Stimulated activated CD8-positive, alpha-beta memory T cell treated with anti-CD3 and anti-CD28 coated beads, Interleukin-7, amount 100 ng/mL, for 4 hours (primary cell): ENCODE results near the gene MFSD2B.
"Not testable (repeated sequence)": the region's sequence is repeated elsewhere in the genome, so short reads cannot be mapped to it uniquely, and the experiment has no call there.

Experiments
- DNase-seq, 2 donors: peaks; one replicate each; pipeline ENCODE4 v3.0.0-alpha.2; 2020; ENCODE audit warnings: low read depth in 2 of 2

The MFSD2B gene

DNA sequence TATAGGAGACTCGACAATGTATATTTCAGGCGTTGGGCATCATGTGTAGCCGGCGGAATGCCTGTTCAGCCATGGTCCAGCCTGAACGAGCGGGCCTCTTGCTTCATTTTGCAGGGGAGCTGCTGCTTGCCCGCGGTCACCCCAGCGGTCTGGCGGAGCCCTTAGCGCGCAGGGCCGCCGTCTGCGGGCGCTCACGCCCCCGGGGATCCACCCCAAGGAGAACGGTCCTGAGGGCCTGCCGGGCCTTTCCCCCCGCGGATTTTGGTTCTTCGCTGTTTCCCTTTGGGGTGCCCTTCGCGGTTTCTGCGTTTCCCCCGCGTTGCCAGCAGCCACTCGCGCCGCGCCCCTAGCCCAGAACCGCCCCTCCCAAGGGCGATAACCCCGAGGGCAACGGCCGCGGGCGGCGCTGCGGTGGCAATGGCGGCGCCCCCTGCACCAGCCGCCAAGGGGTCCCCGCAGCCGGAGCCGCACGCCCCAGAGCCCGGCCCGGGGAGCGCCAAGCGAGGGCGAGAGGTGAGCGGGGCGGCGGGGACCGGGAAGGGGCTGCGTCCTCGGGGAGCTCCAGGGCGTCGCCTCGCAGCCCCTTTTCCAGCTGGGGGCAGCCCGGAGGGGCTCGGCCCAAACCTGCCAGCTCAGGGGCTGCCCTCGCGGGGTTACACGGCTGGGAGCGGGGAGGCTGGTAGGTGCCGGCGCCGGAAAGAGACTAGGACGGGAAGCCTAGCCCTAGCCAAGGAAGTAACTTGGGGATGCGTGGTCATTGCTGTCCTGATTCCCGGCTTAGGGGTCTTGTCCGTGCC, at the start of gene MFSD2B:
Gene MFSD2B (plus strand): TSS at position 406 of the 797 bp plus-strand sequence. CDS start 12 bp downstream, at position 418.
- no peak for DNase-seq

DNA sequence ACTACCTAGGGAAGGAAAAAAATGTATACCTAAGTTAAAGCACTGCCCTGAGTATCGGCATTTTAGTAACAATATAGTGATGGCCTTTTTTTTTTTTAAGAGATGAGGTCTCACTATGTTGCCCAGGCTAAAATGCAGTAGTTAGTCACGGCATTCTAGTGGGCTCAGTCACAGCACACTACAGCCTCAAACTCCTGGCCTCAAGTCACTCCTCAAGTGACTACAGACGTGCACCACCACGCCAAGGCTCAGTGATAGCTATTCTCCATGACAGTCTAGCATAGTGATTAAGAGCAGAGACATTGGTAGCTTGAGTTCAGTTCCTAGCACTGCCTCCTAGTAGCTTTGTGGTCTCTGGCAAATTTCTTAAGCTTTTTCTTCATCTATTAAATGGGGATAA, 42.0 kb upstream of the MFSD2B start:
- no peak for DNase-seq

DNA sequence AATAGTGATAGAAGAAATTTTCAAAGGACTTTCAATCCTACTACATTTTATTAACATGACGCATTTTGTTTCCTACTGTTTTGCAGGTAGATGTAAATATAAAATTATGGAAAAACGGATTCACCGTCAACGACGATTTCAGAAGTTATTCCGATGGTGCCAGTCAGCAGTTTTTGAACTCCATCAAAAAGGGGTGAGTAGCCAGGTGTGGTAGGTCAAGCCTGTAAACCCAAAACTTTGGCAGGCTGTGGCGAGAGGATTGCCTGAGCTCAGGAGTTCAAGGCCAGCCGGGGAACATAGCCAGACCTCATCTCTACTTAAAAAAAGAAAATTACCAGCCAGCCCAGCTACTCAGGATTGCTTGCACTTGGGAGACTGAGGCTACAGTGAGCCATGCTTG, 33.0 kb upstream of the MFSD2B start:
- no peak for DNase-seq

DNA sequence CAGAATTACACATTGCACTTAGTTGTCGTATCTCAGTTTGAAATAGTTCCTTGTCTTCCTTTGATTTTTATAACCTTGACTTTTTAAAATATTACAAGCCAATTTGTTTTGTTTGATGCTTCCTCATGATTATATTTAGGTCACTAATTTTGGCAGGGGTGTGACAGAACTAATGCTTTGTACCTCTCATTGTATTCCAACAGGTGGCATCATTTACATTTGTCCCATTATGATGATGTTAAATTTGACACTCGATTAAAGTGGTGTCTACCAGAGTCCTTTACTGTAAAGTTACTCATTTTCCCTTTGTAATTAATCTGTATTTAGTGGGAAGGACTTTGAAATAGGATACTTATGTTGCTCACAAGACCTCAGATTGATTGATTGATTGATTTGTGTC, 21.5 kb upstream of the MFSD2B start:
- DNase-seq, result no peak

DNA sequence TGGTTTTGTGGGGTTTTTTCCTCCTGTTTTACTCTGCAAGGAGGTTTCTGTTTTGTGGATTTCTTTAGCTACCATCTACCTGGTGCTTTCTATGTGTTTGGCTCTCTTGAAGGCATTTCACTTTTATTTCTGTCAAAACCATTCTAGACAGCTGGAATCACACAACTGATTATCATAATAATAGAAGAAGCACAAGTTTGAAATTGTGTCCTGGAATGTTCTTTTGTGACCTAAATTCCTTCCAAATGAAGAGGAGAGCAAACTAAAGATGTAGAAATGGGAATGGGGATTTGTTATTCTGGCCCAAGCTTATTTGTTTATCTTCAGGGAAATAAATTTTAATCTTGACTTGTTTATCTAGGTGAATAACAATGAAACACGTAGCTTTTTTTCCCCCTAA, 17.0 kb upstream of the MFSD2B start:
- DNase-seq, result no peak

DNA sequence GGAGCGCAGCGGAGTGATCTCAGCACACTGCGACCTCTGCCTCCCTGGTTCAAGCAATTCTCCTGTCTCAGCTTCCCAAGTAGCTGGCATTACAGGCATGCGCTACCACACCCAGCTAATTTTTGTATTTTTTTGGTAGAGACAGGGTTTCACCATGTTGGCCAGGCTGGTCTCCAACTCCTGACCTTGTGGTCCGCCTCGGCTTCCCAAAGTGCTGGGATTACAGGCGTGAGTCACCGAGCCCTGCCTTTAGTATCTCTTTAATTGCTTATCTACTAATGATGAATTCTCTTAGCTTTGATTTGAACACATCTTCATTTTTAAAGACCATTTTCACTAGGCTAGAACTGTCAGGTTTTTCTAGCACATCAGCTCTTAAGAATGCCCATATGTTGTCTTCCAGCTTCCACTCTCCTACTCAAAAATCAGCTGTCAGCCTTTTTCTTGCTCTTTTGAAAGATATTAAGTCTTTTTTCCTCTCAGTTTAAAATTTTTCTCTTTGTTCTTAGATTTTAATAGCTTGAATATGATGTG, 16.1 kb upstream of the MFSD2B start:
- no peak for DNase-seq

DNA sequence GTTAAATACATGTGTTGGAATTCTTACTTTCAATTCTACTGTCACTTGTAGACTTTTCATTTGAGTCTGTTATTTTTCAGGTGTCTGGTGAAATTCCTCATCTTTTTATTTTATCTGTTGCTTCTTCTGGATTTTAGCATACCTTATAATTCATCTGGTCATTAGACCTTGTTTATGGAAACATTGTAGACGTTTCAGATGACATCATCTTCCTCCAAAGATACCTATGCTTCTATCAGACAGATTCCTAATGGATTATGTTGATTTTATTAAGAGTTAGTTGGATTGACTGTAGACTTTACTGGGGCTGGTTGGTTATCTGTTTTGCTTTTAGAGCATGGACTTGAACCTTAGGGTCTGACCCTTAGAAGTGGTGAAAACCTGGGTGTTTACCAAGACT, 15.3 kb upstream of the MFSD2B start:
- DNase-seq, result no peak

- no peak for DNase-seq
Observed at GRCh38 chr2:24007693-24008092, 2.2 kb upstream of the MFSD2B start.

GRCh38 chr2:24008672-24009366, 1.1 kb upstream of the MFSD2B start:
- no peak for DNase-seq

DNA sequence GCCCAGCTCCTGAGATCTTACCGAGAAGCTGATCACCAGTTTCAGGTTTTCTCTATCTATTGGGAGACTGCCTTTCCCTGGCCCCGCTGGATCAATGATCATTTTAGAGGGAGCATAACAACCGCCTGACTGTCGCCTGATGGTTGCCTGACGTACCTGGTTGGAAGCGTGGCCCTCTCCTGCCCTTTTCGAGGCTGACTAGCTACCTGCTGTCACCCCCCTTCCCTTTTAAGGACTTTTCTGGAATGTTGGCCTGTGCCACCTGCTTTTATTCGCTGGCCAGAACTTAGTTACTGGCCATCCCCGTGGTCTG, 562 bp upstream of the MFSD2B start:
- no peak for DNase-seq

- DNase-seq, result no peak
Observed at GRCh38 chr2:24010477-24011249, 778 bp downstream of the MFSD2B start.

GRCh38 chr2:24011250-24012104, 1.6 kb downstream of the MFSD2B start:
- no peak for DNase-seq

DNA sequence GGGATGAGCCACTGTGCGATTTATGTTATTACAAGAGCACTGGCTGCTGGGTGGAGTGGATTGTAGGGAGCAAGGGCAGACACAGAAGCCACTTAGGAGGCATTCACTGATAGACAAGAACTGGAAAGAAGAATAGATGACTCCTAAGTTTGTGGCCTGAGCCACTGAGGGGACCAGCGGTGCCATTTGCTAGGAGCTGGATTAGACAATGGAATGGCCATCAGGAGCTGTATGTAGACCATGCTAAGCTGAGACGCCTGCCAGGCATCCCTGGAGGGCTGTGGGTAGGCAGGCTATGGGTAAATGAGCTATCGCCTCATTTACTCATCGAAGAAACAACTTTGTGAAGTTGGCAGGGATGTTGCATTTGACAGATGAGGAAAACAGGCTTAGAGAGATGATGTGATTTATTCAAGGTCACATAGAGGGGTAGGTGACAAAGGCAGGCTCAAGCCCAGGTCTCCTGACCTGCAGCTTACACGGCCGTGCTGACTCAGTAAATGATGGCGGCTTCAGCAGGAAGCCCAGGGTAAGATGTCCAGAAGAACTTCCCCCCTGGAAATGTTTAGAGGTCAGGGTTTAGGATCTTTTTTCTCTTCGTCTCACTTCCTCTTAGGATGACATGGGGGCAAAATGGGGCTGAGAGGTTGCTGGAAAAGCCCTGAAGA, 2.8 kb downstream of the MFSD2B start:
- no peak for DNase-seq

DNA sequence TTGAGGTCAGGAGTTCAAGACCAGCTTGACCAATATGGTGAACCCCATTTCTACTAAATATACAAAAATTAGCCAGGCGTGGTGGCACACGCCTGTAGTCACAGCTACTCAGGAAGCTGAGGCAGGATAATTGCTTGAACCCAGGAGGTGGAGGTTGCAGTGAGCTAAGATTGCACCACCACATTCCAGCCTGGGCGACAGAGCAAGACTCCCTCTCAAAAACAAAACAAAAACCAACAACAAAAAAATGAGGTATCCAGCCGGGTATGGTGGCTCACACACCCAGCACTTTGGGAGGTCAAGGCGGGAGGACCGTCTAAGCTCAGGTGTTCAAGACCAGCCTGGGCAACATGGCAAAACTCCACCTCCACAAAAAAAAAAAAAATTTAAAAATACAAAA, 5.0 kb downstream of the MFSD2B start:
- not testable (repeated sequence) for DNase-seq

- no peak for DNase-seq
Observed at GRCh38 chr2:24015562-24016375, 5.9 kb downstream of the MFSD2B start.

- DNase-seq, result no peak
Observed at GRCh38 chr2:24016376-24016761, 6.5 kb downstream of the MFSD2B start.

DNA sequence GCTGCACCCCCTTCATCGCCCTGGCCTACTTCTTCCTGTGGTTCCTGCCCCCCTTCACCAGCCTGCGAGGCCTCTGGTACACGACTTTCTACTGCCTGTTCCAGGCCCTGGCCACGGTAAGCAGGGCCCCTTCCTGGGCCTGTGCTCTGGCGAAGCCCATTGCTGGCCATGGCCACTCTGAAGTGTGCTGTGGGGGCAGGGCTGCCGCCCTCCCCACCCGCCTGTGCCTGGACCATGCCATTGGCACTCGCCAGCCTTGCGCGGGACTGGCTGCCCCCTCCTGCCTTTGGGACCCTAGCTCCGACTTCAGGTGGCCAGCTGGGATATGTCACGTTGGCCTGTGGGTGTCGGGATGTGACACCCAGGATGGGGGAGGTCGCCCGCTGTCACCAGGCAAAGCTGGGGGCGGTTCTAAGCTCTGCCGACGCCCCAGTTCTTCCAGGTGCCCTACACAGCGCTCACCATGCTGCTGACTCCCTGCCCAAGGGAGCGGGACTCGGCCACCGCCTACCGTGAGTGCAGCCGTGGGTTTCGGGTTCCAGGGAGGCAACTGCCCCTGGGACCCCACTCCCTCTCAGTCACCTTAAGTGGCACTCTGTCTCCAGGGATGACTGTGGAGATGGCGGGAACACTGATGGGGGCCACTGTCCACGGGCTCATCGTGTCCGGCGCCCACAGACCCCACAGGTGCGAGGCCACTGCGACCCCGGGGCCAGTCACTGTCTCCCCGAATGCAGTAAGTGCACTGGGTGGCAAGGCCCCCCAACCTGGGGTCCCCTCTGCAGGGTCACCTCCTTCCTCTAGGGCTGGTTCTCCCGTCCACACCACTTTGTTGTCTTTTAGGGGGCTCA, 7.2 kb downstream of the MFSD2B start:
- no peak for DNase-seq

GRCh38 chr2:24017711-24018110, 7.8 kb downstream of the MFSD2B start:
- DNase-seq, result no peak

- no peak for DNase-seq
Observed at GRCh38 chr2:24018241-24018640, 8.4 kb downstream of the MFSD2B start.
